GM21360 (cell line): ENCODE measurements around the gene ATG12.
"Not testable (repeated sequence)": the region's sequence is repeated elsewhere in the genome, so short reads cannot be mapped to it uniquely, and the experiment has no call there.

Experiments
- ATAC-seq: cut with Tn5 transposase; IDR thresholded peaks from one replicate; pipeline ENCODE4 v1.9.1; 2021; ENCODE audit warnings: mild to moderate bottlenecking, moderate library complexity; ENCODE audit not compliant: unreplicated experiment

The ATG12 gene

GRCh38 chr5:115843444-115844130 is 2.2 kb upstream of the ATG12 start:
- no peak for ATAC-seq

GRCh38 chr5:115842952-115843351 is 1.6 kb upstream of the ATG12 start:
- ATAC-seq, result no peak

DNA sequence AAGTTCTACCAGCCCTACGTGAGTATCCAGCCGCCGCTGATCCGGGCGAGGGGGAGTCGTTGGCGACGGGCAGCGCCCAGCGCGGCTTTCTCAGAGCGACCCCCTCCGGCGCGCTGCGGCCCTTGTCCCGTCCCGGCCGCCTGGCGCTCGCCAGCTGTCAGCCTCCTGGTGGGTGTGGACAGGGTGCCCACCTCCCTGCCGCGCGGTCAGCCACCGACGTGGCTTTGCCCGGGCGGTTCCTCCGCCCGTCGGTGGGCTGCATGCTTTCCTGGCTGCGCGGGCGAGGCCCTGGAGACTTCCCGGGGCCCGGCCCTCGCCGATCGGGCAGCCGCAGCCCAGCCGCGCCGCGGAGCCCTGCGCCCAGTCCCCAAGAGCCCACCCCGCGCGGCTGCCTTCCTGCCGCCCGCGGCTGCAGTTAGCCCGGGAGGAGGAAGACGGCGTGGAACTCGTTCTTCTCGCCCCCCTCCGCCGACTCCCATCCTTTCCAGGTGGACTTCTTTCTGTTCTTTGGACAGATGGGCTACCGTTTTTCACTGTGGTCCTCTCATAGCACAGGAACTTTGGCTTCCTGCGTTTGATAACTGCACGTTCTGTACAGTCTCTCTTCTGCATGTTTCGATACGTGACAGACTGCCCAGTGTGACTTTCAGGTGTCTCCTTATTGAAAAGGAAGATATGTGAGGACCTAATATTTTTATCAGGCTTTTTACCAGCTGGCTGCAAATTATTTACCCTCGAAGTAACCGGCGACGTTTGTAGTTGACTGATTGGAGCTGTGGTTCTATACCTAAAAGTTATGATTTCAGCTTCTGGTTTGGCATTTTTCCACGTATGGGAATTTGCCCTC is 947 bp upstream of the ATG12 start:
- peak; percentile 25 for ATAC-seq

DNA sequence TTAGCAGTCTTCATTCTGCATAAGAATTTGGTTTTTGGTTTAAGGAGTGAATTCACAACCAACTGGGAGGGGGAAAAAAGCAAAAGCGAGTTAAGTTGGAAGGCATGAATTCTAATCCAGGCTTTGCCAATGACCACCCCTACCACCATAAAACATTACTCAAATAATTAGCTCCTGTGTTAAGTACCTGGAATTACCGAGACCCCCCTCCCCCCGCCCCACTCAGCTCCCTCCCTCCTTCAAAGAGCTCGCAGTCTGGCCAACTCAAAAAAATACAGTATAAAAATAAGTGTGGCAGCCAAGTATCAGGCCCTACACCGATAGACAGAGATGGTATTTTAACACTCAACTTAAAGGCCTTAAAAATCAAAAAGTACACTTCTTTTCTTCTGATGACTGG is 492 bp downstream of the ATG12 start:
- ATAC-seq, result no peak

GRCh38 chr5:115838885-115839518 is 2.4 kb downstream of the ATG12 start:
- ATAC-seq, result peak; percentile 22

- ATAC-seq, result no peak
Observed at GRCh38 chr5:115835481-115835880, 5.9 kb downstream of the ATG12 start.

DNA sequence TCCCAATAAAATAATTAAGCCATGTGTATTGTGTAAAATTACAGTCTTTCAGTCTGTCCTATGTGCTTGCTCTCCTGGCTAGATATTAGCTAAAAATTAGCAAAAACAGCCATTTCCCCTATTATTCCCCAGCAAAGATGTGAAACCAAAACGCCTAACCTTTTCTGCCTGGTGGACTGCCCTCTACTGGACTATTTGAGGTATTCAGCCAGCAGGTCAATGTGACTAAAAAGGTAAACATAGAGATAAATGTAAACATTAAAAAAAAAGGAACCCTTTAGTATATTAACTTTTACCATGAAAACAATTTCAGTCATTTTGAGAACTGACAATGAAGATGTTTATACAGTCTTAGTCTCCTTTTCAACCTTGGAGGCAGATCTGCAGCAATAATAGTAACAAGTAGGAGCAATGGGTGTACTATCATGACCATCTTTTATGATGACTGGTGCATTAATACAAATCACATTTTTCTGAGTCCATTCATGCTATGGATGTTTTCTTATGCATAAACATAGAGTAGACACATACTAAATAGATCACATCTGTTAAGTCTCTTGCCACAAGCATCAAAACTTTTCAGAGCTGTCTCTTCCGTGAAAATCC is 10.1 kb downstream of the ATG12 start:
- peak; percentile 77 for ATAC-seq

DNA sequence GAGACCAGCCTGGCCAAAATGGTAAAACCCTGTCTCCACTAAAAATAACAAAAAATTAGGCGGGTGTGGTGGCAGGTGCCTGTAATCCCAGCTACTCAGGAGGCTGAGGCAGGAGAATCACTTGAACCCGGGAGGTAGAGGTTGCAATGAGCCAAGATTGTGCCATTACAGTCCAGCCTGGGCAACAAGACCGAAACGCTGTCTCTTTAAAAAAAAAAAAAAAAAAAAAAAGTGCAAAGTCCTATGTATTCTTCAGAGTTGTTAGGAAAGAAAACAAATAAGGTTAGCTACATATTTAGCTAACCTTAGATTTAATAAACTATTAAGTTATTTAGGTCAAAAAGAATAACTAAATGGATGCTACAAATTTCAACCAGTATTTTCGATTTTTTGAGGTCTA is 11.5 kb downstream of the ATG12 start:
- ATAC-seq, result no peak

DNA sequence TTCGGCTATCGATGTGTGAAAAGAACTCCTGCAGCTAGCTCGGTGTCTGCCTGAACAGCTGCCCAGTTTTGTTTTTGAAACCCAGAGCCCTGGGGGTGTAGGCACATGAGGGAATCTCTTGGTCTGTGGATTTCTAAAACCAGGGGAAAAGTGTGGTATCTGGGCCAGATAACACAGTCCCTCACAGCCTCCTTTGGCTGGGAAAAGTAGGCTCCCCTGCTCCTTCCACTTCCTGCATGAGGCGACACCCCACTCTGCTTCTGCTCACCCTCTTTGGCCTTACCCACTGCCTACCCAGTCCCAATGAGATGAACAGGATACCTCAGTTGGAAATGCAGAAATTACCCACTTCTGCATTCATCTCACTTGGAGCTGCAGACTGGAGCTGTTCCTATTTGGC is 15.4 kb downstream of the ATG12 start:
- no peak for ATAC-seq

DNA sequence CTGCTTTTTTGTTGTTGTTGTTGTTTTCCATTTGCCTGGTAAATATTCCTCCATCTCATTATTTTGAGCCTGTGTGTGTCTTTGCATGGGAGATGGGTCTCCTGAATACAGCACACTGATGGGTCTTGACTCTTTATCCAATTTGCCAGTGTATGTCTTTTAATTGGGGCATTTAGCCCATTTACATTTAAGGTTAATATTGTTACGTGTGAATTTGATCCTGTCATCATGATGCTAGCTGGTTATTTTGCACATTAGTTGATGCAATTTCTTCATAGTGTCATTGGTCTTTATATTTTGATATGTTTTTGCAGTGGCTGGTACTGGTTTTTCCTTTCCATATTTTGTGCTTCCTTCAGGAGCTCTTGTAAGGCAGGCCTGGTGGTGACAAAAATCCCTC is 16.4 kb downstream of the ATG12 start:
- ATAC-seq, result not testable (repeated sequence)

GRCh38 chr5:115820846-115821245 is 20.5 kb downstream of the ATG12 start:
- ATAC-seq, result no peak

DNA sequence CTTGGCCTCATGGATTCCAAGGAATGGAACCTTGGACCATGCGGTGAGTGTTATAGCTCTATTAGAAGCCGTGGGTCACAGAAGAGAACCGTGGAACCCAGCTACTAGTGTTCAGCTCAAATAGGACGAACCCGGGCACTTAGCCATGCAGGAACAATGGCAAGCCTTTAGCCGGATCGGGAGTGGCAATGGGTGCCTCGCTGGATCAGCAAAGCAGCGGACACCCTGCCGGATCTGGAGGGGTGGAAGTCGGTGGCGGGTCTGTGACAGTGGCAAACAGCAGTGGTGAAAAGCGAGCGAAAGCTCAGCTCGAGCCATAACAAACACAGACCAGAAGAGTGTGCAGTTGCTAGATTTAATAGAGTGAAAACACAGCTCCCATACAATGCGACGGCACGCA is 22.5 kb downstream of the ATG12 start:
- ATAC-seq, result no peak

GRCh38 chr5:115817386-115817785 is 24.0 kb downstream of the ATG12 start:
- ATAC-seq, result no peak

- ATAC-seq, result no peak
Observed at GRCh38 chr5:115816226-115817081, 24.9 kb downstream of the ATG12 start, which contains the start of gene CDO1. CDO1 (minus strand) TSS chr5:115816659; CDS start chr5:115816397, 262 bp downstream.

DNA sequence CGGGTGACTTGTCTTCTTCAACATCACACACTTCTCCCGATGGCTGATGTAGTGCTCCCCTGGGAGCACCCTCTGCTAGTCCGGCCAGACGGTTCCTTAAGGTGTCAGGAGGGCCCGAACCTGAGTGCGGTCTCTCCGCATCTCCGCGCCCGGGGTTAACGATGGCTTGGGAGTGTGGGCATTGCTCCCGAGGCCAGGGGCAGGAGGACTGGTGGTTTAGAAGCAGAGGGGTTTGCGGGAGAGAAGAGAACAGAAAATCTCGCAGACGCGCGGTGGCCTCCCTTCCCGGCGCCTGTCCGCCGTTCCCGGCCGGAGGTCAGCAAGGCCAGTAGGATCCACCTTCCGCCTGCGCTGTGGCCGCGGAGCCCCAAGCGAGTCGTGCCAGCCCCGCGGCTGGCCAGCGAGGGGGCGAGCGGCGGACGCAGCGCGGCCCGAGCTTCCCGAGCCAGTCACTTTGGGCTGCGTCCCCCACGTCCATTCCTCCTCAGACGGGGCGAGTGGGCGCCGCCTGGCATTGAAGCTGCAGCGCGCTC is 25.6 kb downstream of the ATG12 start:
- ATAC-seq, result no peak

DNA sequence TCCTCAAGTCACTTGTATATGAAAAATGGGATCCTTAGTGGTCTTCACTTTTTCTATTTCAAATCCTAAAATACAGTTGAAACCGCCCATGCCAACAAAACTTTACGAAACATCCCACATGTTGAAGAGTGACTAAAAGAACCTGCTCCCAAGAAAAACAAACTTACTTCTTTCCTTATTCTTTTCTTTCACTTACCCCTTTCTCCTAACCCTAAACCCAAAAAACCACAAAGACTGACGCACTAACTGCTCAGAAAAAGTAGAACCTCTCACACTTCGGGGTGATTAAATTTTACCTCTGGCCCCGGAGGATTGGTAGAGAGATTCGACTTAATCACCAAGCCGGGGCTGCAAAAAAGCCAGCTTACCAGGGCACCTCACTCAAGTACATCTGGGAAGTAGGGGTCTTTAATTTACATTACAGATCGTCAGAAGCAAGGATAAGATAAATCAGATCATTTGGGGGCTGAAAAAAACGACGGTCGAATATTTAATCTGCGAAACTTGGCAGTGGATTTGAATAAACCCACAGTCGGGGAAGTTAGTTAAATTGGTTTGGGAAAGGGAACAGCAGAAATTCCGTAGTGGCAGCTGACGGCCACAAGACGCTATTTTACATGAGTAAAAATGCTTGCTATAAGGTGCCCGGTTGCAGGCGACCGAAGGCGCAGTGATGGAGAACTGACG is 26.2 kb downstream of the ATG12 start:
- no peak for ATAC-seq

DNA sequence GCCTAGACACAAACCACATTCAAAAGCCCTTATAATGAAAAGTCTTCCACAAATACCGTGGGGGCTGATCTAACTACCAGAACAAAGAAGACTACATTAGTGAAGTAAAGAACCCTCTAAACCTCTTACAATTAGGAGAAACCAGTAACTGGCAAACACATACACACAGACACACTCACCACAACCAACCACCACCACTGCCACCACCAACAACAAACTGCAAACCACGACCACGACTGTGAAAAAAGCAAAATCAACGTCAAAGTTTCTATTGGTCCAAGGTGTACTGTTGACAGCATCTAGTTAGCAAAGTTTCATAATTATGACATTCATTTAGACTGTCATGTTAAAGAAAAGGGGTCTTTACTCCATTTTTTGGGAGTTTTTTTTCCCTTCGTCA is 27.6 kb downstream of the ATG12 start:
- no peak for ATAC-seq

DNA sequence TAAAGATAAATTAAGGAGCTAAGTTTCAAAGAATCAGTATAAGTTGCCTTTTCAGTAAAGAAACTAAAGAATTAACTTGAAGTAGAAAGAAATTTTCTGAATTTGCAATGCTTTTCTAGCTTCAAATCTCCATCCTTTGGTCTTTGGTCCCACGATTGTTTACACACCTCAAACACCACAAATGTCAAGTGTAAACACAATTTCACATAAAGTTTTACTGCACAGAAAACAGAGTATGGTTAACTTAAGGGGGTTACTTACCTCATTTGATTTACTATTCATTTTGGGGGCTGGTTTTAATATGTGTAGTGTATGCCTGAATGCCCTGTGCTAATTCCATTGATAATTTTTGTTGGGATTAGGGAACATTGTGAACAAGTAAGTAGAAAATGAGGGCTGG is 29.0 kb downstream of the ATG12 start:
- no peak for ATAC-seq

- ATAC-seq, result no peak
Observed at GRCh38 chr5:115811406-115811805, 30.0 kb downstream of the ATG12 start.

GRCh38 chr5:115810761-115811160 is 30.6 kb downstream of the ATG12 start:
- ATAC-seq, result no peak
